Lower leg skin (tissue), 3 donors: ENCODE results near the gene CFAP58.

Experiments used
- POLR2A ChIP-seq, 2 donors: fragments of 450-650 bp; IDR thresholded peaks; one replicate each; pipeline ENCODE4 v1.6.1; 2016 to 2017; ENCODE audit warnings: antibody characterized with exemption in 2 of 2, mild to moderate bottlenecking in 1 of 2, moderate library complexity in 1 of 2
- TF ChIP-seq, protein P1 (sequence below), 3 donors: fragments of 450-650 bp; IDR thresholded peaks; one replicate each; pipeline ENCODE4 v1.5.1; 2016; ENCODE audit warnings: antibody characterized with exemption in 3 of 3, mild to moderate bottlenecking in 3 of 3, moderate library complexity in 2 of 3

DNA sequence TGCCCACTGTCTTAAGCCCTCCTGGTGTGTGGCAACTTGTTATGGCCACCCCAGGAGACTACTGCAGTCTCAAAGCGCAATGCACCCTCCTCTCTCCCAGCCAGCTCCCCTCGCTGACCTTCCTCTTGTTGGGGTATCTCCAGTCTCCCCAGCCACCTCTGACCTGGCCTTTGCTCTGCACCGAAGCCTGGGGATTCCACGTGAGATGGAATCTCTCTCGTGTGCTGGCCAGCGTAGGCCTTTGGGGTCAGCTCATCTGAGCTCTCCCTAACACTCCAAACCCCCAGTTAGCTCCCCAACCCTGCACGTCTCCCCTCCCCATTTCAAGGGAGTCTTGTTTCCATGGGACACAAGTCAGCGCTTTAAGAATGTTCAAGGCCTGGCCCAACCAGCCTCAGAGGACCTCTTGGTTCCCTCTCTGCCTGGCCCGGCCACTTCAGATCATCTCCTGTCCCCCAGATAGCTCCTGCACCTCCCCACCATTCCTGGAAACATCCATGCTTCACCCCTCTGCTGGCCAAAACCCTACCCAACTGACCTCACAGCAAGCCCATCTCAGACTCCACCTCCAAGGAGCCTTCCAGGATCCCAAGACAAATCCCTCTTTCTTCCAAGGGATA lies 26.5 kb upstream of the CFAP58 start:
- TF ChIP-seq, protein P1, sequence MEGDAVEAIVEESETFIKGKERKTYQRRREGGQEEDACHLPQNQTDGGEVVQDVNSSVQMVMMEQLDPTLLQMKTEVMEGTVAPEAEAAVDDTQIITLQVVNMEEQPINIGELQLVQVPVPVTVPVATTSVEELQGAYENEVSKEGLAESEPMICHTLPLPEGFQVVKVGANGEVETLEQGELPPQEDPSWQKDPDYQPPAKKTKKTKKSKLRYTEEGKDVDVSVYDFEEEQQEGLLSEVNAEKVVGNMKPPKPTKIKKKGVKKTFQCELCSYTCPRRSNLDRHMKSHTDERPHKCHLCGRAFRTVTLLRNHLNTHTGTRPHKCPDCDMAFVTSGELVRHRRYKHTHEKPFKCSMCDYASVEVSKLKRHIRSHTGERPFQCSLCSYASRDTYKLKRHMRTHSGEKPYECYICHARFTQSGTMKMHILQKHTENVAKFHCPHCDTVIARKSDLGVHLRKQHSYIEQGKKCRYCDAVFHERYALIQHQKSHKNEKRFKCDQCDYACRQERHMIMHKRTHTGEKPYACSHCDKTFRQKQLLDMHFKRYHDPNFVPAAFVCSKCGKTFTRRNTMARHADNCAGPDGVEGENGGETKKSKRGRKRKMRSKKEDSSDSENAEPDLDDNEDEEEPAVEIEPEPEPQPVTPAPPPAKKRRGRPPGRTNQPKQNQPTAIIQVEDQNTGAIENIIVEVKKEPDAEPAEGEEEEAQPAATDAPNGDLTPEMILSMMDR (IDR thresholded peaks at IDR 0.05), result no peak
- no peak for TF ChIP-seq POLR2A (IDR thresholded peaks at IDR 0.05)
